Effector CD8-positive, alpha-beta T cell (primary cell): ENCODE results near the gene KRT75.

Experiments used
- DNase-seq: peaks from one replicate; lab custom pipeline; 2025; lab: John Stamatoyannopoulos, UW

The KRT75 gene

GRCh38 chr12:52439845-52440244 lies 5.7 kb upstream of the KRT75 start:
- DNase-seq, result no peak

- no peak for DNase-seq
Observed at GRCh38 chr12:52439420-52439819, 5.2 kb upstream of the KRT75 start.

- no peak for DNase-seq
Observed at GRCh38 chr12:52438305-52439301, 4.4 kb upstream of the KRT75 start.

- DNase-seq, result no peak
Observed at GRCh38 chr12:52437508-52437907, 3.3 kb upstream of the KRT75 start.

GRCh38 chr12:52436828-52437474 lies 2.8 kb upstream of the KRT75 start:
- no peak for DNase-seq

GRCh38 chr12:52436000-52436827 lies 2.0 kb upstream of the KRT75 start:
- DNase-seq, result no peak

GRCh38 chr12:52435659-52435999 lies 1.5 kb upstream of the KRT75 start:
- DNase-seq, result no peak

- no peak for DNase-seq
Observed at GRCh38 chr12:52434760-52435530, 774 bp upstream of the KRT75 start.

- DNase-seq, result no peak
Observed at GRCh38 chr12:52433501-52434080, 580 bp downstream of the KRT75 start.

- DNase-seq, result no peak
Observed at GRCh38 chr12:52432559-52433207, 1.5 kb downstream of the KRT75 start.

- no peak for DNase-seq
Observed at GRCh38 chr12:52428121-52428520, 6.0 kb downstream of the KRT75 start.

- DNase-seq, result no peak
Observed at GRCh38 chr12:52427083-52427482, 7.1 kb downstream of the KRT75 start.

GRCh38 chr12:52426034-52426433 lies 8.1 kb downstream of the KRT75 start:
- DNase-seq, result no peak

GRCh38 chr12:52425466-52425865 lies 8.7 kb downstream of the KRT75 start:
- DNase-seq, result no peak

GRCh38 chr12:52423661-52424500 lies 10.3 kb downstream of the KRT75 start:
- DNase-seq, result no peak

- no peak for DNase-seq
Observed at GRCh38 chr12:52423035-52423434, 11.1 kb downstream of the KRT75 start.

- no peak for DNase-seq
Observed at GRCh38 chr12:52419656-52420055, 14.5 kb downstream of the KRT75 start.

- DNase-seq, result no peak
Observed at GRCh38 chr12:52418576-52419110, 15.5 kb downstream of the KRT75 start.

GRCh38 chr12:52417740-52418139 lies 16.4 kb downstream of the KRT75 start:
- no peak for DNase-seq
